Measurements from ENCODE around the gene GBP7.

Gene GBP7

DNA sequence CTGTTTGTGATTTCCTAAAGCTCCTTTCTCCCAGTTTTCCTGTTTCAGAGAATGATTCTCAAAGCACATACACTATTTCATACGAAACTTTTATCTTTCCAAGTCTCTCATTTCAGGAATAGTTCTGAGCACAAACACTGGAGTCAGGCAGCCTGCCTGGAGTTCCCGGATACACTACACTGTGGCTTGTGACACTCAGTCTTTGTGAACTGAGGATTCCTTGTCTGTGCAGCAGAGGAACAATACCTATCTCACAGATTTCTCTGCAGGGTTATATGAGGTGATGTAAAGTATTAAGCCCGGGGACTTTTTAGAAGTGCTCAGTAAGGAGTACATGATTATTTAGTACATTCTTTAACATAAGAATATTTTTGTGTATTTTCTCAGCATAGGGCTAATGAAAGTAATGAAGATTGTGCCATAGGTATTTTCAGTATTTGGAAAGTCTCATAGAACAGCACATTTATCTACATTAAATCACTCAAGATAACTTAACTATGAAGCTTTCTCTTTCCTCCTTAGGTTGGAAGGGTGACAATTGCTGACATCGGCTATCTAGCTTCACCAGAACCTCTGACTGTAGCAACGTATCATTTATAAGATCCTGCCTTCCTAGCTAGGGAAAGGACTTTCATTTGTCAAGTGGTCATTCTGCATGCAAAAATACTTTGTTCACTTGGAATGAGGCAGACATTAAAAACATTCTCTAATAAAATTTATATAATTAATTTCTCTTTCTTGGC is 62.8 kb downstream of the GBP7 start:
- DNase-seq = no peak

DNA sequence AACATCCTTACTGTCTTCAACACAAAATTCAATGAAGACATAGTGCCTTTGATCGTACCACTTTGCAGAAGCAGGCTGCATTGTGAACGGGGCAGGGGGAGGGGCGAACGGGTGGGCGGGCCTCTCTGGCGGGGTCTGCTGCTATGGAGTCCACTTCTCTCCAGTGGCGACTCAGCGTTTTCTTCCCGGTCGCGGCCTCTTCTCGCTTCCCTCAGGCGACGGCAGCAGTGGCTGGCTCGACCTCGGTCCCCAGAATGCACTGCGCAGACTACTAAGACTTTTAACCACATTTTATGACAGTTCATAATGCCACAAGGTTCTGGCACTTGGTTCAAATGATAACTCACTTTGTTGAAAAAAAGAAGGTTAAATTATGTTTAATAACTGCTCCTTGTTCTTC is 71.1 kb downstream of the GBP7 start:
- DNase-seq = no peak

DNA sequence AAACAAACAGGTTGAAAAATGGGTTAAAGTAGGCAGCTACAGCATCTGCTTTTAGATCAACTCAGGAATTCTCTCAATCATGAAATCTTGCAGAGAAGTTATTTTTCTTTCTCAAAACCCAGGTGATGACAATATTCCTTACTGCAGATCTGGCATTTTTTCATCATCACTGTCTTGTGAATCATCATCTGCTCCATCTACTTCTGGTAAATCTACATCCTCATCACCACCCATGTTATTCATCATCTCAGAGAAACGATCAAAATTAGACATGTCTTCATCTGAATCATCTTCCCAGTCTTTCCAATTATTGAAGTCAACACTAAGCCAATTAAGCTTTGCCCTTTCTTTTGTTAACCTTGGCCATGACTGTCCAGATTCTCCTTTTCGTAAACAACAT is 71.7 kb downstream of the GBP7 start:
- DNase-seq = no peak

DNA sequence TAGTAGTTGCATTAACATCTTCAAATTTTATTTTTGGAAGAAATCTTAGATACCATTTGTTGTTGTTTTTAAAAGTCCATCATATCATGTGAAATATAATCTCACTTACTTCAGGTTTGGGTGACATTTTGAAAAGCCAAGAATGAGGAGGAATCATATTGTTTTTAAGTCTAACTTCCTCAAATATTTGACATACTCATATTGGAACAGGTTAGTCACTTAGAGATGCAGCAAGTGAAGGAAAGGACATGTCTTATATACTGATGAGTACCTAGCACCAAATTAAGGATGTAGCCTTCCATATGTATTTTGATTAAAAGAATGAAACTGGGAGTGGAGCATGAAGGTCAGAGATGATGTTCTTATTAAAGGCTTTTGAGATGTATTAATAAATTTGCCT is 73.8 kb downstream of the GBP7 start:
- DNase-seq = no peak

DNA sequence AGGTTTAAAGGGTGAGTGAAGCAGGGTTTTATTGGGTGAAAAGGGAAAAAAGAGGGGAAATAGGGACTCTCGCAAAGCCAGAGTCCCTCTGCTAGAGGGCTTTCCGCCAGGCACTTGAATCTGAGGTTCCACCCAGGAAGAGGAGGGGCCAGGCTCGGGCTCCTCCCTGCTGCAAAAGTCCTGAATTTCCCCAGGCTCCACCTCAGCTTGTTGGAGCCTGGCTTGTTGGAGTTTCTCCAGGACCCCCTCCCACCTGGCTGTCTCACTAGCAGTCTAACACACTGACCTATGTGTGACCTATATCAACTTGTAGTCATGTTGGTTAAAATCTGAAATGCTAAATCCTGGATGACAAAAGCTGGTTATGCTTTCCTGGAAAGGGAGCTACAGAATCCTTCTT is 75.4 kb downstream of the GBP7 start:
- no peak for DNase-seq

DNA sequence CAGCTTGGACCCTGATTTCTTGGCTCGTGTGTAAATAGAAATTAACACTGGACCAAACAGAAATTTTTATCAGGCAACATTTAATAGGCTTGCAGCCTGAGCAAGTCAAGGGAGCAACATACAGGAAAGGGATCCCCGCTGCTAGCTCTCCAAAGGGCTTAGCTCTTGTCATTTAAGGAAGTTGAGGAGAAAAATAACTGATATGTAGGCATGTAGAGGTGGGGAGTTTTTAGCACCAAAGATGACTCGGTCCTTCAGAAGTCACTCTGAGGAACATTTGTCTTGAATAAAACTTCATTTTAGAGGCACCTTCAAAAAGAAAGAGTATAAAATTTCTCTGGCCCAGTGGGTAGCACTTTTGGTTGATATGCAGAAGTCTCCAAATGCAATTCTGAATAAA is 76.9 kb downstream of the GBP7 start:
- DNase-seq = no peak

DNA sequence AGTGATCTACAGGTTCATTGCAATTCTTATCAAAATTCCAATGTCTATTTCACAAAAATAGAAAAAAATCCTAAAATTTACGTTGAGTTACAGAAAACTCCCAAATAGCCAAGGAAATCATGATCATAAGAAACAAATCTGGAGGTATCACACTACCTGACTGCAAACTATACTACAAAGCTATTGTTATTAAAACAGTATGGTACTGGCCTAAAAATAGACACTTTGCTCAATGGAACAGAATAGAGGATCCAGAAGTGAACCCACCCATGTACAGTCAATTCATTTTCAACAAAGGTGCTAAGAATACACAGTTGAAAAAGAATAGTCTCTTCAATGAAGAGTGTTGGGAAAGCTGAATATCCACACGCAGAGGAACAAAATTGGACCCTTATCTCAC is 80.1 kb downstream of the GBP7 start:
- DNase-seq = no peak

DNA sequence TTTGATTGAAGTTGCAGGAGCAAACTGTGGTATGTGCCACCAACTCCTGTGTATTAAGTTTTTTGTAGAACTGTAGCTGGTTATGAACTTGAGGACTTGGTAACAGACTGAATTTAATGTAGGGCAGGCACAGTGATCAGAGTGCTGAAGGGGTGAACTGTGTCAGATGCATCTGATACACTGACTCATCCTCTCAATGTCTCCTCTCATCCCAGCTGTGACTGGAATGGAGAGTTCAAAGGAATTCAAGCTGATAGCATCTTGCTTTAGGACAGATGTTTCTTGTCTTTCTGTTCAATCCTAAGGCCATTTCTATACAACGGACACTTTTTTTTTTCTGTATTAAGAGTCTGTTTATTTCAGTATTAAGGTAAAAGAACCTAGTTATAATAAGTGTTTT is 85.8 kb downstream of the GBP7 start:
- no peak for DNase-seq

DNA sequence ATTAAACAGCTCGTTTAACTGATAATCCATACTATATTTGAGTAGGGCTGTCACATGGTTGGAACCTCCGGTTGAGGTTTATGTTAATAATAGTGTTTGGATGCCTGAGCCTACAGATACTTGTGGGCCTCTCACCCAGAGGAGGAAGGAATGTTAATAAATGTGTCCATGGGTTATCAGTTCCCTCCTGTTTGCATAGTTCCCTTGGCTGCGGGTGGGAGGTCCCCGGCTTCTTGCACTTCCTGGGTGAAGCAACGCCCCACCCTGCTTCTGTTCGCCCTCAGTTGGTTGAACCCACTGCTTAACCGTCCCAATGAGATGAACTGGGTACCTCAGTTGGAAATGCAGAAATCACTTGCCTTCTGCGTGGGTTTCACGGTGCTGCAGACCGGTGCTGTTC is 87.2 kb downstream of the GBP7 start:
- DNase-seq = no peak

DNA sequence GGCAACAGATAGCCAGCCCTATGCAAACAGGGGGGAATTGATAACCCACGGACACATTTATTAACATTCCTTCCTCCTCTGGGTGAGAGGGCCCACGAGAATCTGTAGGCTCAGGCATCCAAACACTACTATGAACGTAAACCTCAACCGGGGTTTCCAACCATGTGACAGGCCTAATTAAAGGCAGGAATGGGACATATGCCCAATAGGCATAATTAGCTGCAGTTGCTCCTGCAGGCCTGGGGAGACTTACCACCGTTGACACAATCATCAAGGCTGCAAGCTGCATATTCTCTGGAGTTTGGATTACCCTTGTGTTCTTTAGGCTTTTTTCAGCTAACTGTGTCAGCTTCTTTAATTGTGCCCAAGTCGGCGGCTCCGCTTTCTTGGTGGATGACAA is 88.6 kb downstream of the GBP7 start:
- no peak for DNase-seq

DNA sequence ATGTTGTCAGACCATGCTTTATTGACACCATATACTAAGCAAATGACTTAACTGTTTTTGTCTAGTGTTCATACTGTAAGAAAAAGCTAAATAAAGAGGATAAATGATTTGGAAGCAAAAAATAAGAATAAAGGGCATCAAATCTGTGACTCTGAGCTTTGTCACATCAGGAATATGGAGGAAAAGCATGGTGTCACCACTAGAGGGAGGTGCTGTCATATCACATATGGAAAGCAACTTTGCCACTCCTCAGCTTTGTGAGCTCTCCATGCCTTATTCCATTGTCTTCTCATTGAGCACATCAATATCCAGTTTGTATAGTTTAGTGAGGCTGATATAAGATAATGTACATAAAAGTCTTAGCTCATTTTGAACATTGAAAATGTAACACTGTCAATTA is 90.0 kb downstream of the GBP7 start:
- DNase-seq = peak; percentile 56
